Islet precursor cell (in vitro differentiated cells): Measurements from ENCODE around the gene AHDC1.

Experiments used
- DNase-seq: peaks from one replicate; pipeline ENCODE4 v3.0.0-alpha.2; 2018

AHDC1 gene

DNA sequence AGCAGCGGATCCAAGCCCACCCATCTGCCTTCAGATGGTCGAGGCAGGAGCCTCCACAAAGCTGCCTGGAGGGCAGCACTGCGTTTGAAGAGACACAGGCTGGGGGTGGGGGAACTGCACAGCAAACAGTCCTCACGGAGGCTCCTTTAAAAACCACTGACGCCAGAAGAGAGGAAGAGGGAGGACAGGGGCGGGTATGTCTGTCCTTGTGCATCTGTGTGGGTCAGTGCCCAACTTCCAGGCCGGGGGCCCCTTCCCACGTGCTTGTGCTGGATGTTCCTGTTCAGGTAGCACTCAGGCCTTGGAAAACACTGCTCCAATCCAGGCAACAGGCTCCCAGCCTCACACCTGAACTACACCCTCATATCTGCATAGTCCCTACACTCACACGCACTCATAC is 7.7 kb downstream of the AHDC1 start:
- peak; percentile 63 for DNase-seq

DNA sequence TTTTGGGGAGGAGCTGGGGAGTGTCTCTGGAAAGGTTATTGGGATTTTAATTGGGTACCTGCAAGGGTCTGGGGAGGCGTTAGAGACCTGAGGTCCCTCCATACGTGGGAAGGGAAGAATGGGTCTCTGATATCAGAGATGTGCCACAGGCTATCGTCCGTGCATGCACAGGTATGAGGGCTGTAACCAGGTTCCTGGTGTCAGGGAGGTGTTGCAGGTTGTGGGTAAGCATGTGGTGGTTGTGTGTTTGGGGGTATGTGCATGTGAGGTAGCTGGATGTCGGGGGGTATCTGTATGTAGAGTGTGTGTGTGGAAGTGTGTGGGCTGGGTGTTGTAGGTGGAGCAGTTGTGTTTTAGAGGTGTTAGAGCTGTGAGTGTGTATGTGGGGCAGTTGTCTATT is 8.3 kb downstream of the AHDC1 start:
- no peak for DNase-seq

DNA sequence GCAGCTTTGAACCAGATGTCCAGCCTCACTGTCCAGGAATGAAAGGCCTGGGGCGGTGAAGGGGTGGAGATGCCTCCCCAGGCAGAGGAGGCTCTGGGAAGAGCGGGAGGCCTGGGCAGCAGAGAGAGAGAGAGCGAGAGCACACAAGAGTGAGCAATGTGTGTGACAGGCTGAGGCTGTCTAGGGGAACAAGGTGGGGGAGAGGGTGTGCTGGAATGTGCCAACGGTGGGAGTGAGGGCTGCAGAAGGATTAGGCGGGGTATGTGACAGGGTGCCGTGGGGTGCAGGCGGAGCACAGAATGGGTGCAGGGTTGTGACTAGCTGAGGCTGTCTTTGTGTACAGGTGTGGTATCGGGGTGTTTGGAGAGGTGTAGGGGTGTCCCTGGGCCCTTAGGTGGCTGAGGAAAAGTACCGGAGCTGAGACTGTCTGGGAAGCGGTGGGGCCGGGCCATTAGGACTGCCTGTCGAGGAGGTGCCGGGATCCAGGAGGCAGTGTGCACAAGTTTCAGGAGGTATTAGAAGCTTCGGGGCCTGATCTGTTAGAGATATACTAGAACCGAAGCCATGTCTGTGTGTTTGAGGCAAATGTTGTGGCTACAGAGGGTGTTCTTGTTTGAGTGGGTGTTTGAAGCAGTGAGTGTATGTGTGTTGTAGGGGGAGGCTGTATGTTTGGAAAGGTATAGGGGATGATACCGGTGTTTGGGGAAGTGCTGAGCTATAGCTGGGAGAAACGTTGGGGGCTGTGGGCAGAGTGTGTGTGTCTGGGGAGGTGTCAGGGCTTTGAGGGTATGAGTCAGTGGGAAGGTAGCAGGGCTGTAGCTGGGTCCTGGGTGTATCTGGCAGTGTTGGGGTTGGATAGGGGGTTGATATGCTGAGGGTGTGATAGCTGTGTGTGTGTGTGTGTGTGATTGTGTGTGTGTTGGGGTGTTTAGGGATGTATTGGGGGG is 9.1 kb downstream of the AHDC1 start:
- DNase-seq = peak; percentile 85

DNA sequence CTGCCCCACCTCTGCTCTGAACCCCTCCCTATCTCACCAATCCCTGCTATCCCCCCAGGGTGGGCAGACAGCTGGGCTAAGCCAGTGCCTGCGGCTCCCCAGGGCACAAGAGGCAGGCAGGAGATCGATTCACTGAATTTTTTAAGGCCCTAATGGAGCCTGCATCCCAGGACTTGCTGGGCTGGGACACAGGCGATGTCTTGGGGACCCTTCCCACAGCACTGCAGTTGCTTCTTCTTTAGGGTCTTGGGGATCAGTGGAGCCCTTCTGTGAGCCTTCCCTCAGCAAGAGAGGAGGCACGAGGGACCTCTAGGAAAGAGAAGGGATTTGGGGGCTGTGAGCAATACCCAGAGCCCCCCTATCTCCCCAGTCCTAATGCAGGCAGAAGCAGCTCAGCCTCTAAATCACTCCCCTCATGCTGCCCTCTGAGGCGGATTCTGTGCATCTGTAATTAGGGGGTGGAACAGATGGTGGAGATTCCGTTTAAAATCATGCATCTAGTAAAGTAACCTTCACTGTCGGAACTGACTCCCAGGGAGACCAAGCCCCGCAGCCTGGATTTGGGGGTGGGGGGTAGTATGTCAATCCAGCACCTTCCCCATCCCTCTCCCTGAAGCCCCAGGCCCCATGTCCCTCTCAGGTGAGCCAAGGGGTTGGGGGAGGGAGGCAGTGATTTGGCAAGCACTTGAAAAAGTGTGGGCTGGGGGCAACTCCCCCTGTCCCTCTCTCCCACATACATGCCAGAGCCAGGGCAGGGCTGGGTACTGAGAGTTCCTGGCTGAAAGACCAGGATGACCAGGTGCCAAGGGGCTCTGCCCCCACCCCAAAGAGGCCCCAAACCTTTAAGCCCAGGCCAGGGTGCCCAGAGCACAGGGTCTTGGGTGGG is 10.0 kb downstream of the AHDC1 start:
- peak; percentile 52 for DNase-seq

DNA sequence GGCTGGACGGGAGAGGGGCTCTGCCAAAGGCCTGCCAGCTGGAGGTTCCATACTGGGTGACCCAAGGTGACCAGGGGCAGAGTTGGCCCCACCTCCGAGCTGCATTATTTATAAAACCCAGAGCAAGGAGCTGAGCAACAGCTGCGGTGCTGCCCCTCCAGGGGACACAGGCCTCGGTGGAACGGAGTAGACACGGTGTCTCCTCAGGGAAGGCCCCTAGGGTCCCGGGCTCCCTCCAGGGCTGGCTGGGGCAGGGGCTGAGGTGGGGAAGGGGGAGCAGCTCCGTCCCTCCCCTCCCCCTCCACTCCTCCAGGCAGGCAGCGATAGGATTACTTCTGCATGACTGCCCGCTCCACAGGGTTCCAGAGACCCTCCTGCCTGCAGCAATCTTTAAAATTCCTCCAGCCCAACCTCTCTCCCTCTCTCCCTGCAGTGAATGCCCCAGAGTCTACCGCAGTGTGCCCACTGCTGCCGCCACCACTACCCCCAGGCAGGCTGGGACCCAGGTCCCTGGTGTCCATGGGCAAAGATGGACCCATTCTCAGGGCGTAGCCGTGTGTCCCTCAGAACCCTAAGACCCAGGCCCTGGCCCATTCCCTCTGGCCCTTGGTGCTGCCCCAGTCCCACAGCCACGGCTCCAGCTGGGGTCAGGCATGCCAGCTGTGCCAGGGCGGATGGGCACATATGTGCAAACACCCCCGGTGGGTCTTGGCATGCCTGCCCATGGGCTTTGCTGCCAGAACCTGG is 10.8 kb downstream of the AHDC1 start:
- DNase-seq = peak; percentile 65

DNA sequence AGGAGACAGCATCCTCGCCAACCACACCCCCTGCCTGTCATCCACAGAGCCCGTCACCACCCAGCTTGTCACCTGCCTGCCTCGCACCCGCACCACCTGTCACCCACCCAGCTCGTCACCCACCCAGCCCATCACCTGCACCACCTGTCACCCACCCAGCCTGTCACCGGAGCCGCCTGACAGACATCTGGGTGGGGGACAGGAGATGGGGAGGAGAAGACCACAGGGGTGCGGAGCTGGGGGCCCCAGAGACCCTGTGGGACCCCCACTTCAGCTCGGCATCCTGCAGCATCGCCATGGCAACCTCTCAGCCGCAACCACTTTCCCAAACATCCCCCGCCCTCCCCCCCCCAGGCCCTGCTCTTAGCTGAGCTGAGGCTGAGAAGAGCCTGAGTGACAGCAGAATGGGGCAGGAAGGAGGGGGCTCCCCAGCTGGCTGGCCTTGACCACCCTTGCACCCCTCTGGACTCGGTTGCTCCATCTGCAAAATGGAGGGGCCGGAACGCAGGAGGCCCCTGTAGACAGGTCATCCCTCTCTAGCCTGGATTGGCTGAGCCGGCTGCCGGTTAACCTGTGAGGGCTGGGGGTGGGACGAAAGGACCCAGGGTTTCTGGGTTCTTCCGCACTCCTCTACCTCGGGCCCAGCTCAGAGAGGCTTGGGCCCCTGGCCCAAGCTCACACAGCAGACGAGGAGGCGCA is 11.6 kb downstream of the AHDC1 start:
- no peak for DNase-seq

GRCh38 chr1:27591622-27592021 is 12.3 kb downstream of the AHDC1 start:
- no peak for DNase-seq

GRCh38 chr1:27590917-27591508 is 12.9 kb downstream of the AHDC1 start:
- DNase-seq = no peak

DNA sequence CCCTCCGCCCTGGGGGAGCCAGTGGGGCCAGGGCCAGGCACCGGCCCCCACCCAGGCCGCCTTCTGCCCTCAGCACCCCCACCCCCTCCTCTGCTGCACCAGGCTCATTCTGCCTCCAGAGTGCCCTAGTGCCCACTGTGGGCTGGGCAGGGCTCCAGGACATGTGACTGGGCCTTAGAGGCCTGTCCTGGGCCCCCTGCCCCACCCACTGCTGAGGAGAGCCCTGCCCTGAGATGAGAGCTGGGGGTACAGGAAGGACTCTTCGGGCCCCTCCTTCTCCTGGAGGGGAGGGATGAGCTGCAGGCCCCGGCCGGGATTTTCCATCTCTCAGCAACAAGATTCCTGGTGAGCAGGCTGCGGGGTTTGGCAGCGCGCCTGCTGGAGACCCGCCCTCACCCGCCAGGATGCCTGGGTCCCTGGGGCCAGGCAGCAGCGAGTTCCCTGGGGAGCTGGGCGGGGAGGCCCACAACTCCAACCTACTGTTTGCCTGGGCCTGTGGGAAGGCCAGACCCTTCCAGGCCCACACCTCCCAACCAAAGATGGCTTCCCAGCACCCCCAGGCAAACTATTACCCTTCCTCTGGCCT is 14.0 kb downstream of the AHDC1 start:
- no peak for DNase-seq

- DNase-seq = no peak
Measured at GRCh38 chr1:27589441-27589840, 14.5 kb downstream of the AHDC1 start.

DNA sequence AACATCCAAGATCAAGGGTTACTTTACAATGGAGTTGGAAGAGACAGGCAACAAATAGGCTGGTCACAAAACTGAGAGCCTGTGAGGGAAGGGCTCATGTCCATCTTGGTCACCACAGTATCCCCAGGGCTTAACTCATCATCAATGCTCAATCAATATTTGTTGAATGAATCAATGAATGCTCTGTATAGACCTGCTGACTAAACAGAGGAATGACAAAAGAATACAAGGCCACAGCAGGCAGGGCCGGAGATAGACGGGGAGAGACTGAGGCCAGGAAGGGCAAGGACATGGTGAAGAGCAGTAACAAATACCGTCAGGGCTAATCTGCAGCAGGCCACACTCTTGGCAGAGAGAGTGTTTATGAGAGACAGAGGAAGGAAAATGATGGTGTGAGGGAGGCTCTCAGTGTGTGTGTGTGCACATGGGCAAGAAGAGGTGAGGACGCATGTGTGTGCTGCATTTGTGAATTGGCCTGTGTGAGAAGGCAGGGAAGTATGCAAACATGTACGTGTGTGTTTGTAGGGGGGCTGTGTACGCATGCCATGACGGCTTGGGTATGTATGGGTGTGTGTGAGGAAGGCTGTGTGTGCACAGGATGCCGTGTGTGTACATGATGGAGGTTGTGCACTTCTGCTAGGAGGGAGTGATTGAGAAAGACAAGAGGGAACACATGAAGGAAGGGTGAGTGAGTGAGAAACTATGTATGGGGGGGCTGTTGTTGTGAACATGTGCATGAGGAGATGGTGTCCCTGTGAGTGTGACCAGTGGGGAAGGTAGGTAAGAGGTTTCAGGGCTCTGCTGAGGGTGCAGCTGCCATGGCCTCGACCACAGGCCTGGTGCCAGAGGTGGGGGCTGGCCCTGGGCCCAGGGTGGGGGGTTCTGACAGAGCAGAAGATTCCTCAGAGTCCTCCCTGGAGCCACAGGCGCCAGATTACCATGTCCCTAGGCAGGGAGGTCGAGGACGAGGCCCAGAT is 15.4 kb downstream of the AHDC1 start:
- no peak for DNase-seq

DNA sequence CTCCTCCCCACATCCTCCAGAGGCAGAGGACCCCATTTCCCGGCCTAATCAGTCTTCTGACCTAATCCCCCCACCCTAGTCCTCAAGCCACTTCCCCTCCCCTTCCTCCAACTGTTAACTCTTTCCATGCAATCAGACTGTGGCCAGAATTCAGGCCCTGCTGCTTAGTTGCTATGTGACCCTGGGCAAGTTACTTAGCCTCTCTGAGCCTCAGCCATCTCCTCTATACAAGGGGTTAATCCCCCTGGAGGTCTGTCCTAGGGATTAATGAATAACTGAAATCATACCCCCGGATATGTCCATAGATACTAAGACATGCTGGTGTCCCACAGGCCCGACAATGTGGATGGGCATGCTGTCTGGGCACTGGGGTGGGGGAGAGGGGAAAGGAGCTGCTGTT is 18.3 kb downstream of the AHDC1 start:
- DNase-seq = no peak

DNA sequence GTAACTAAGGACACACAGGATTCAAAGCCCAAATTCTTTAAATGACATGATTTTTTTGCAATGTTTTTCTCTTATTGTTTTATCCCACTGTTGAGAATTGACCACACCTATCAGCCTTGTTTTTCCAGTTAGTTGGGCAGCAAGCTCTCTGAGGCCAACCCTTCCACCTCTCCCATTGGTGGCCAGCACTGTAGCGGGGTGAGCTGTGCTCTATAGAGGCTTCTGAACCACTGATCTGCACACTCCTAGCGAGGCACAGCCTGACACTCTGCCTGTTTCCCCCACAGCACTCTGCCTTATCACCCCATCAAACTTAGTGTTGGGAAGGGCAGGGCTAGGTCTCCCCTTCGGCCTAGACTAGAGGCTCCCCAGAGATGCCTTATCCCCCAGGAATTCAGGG is 19.5 kb downstream of the AHDC1 start:
- no peak for DNase-seq

DNA sequence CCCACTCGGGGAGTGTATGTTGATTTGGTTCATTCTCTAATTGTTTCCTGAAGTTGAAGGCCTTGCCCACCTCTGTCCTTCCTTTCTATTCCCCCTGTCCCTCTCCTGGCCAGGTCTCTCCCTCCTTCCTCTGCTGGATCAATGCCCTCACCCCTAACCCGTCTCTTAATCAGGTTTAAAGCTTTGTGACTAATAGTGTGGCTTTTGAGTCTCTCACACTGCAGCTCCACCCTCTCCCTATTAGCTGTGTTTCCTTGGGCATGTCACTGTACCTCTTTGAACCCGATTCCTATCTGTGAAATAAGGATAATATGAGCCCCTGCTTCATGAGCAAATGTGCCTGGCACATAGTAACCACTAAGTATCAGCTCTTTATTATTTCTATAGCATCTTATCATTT is 20.5 kb downstream of the AHDC1 start:
- DNase-seq = no peak

DNA sequence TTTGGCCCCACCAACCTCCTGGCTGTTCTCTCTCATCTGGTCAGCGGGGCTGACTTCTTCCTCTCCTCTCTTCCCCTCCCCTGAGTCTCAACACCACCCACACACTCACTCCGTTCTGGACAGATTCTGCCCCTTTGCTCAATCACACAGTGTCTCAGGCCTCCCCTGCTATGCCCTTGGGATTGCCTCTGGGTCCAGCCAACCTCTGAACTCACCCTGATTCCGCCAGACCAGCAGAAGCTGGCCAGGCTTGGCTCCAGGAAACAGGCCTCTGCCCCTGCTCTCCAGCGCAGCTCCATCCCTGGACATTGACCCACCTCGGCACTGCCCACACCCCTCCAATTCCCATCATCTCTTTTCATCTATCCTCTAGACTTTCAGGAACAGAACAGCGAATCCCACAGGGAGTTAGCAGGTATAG is 22.1 kb downstream of the AHDC1 start:
- no peak for DNase-seq

DNA sequence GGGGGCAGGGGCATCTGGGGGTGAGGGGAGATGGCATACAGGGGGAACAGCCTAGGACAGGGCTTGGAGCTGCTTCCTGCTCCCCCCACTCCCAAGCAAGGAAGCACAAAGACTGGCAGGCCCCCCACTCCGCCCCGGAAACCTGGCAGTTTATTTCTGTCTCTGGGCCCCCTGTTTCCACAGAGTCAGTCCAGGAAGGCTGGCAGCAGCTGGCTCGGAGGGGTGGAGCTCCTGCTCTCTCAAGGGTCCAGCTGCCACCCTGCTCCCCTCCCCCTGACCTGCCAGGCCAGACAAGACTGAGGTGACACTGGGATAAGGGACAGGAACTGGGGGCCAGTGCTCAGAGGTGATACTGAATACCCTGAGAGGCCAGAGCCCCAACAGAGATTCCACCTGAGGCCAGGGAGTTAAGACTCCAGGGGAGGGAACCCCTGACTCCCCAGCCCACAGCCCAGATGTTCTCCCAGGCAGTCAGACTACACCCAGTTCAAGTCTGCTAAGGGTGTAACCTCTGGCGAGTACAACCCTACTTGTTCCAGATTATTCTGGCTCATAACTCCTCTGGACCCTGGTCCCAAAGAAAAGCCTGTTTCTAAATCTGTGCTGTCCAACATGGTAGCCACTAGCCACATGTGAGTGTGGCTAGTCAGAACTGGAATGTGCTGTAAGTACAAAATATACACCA is 26.3 kb downstream of the AHDC1 start:
- DNase-seq = no peak

DNA sequence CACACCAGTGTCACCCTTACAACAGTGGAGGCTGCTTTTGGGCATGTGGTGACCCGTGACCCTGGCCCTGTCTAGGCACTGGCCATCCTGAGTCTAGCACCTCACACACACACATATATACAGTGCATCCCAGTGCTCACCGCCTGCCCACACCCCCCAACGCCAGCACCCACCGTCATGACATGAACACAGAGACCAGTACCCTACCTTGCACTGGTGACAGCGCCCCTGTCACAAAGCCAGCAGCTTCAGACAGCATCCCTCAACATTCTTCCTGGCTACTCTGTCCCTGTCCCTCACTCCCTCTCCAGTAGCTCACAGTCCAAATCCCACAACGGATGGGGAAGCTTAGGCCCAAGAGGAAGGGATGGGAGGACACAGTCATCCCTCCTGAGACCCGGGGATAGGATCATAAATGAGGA is 27.1 kb downstream of the AHDC1 start:
- peak; percentile 52 for DNase-seq

DNA sequence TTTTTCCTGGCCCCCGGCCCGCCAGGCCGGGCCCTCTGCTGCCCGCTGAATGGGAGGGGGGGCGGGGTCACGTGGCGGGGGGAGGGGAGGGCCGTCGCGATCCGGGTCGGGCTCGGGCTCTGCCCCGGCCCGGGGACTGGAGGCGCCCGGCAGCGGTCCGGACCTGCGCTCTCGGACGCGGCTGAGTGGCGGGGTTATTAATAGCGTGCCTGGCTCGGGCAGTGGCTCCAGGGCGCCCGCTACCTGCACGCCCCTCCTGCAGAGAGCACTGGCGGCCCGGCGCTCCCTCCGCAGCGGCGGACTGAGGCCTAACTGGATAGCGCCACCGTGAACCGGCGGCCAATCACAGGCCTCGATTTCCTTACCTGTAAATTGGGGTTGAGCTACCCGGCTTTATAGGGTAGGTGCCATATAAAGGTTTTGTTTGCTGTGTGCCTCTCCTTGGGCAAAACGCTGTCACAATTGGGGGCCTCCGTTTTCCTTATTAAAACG is 28.1 kb downstream of the AHDC1 start:
- peak; percentile 94 for DNase-seq
